Left lung (tissue), 10 donors: ENCODE measurements around the gene PAK2. TPM values are rescaled to one million over a fixed set of nuclear protein-coding genes. Genes with fewer than 3 reads are reported as not detected.
A peak's percentile ranks its signal among the peaks of the same experiment; 100 is the strongest.

ENCODE experiments used
- ATAC-seq: fragments of 200-7000 bp; cut with Tn5 transposase; one replicate; pipeline ENCODE4 v1.9.1; 2020; ENCODE audit warnings: moderate library complexity
- DNase-seq, 4 donors: peaks; one replicate each; pipeline ENCODE4 v3.0.0-alpha.2; 2013 to 2020
- H3K27ac ChIP-seq, 2 donors: fragments of 200-600 bp; sonication (generic) in 1 of 2; one replicate each; pipeline versions ENCODE4 v1.5.0 to v1.8.0; 2020 to 2021
- H3K27me3 ChIP-seq, 2 donors: fragments of 200-600 bp; sonication (generic) in 1 of 2; one replicate each; pipeline versions ENCODE4 v1.5.0 to v1.8.0; 2020 to 2021
- H3K36me3 ChIP-seq, 2 donors: fragments of 200-600 bp; sonication (generic) in 1 of 2; one replicate each; pipeline versions ENCODE4 v1.5.0 to v1.8.0; 2020 to 2021
- H3K4me1 ChIP-seq, 2 donors: fragments of 200-600 bp; one replicate each; pipeline ENCODE4 v1.8.0; 2021
- H3K4me3 ChIP-seq, 2 donors: fragments of 200-600 bp; sonication (generic) in 1 of 2; one replicate each; pipeline versions ENCODE4 v1.5.0 to v1.8.0; 2020 to 2021; ENCODE audit warnings: mild to moderate bottlenecking in 1 of 2
- H3K9me3 ChIP-seq, 2 donors: fragments of 200-600 bp; sonication (generic) in 1 of 2; one replicate each; pipeline versions ENCODE4 v1.5.0 to v1.8.0; 2020 to 2021
- CTCF ChIP-seq, 2 donors: fragments of 200-600 bp; sonication (generic) in 1 of 2; IDR thresholded peaks; one replicate each; pipeline versions ENCODE4 v1.5.0 to v1.8.0; 2021; ENCODE audit warnings: antibody characterized with exemption in 2 of 2
- intact Hi-C, 2 donors: fragments of 100-400 bp; cut with DNase I; formaldehyde crosslinking; loops; one replicate each; pipeline versions ENCODE4 v1.11.2 to v1.14.2; 2022
- polyA plus RNA-seq, 6 donors: library from polyadenylated mRNA; unstranded; fragments of 120-200 nt; gene quantifications; one replicate each; pipeline ENCODE4 v1.2.1, GENCODE V29; 2013; ENCODE audit not compliant: insufficient read length in 6 of 6
- total RNA-seq, 2 donors: library from RNA; stranded (reverse); fragmentation: NEBNext Ultra II Directional; extraction: Animal tissue kit (Norgen Biotek cat#: 25700); gene quantifications; one replicate each; pipeline ENCODE4 v1.2.1, GENCODE V29; 2021
- donor health status: DM: no; HTN: yes; CAD: no.
- donor health status: DM: no; HTN: no; CAD: no.

Gene PAK2
- total and polyA plus RNA-seq, 8 donors = 62.8 to 87.1 (median 76.9) TPM

GRCh38 chr3:196706327-196706726 is 33.3 kb upstream of the PAK2 start:
- no peak for TF ChIP-seq CTCF (IDR thresholded peaks at IDR 0.05)
- Histone ChIP-seq H3K4me3 (no peak overlapping the region), H3K9me3 (no peaks in the 10 kb centered on the region), H3K27me3 (no peaks in the 10 kb centered on the region), H3K4me1 (peaks cover 0 to 24% of the 10 kb centered on the region in 2 donors), H3K27ac (peak overlapping the region in 1 of 2 donors; percentile 34), H3K36me3 (no peaks in the 10 kb centered on the region)
- ATAC-seq (no peak), DNase-seq (no peak)
- intact Hi-C loops = no loop called here

GRCh38 chr3:196706731-196707130 is 32.9 kb upstream of the PAK2 start:
- H3K9me3 ChIP-seq = no peaks in the 10 kb centered on the region
- peak overlapping the region in 1 of 2 donors; percentile 34 for H3K27ac ChIP-seq
- no peak overlapping the region for H3K4me3 ChIP-seq
- H3K27me3 ChIP-seq = no peaks in the 10 kb centered on the region
- no peak for TF ChIP-seq CTCF (IDR thresholded peaks at IDR 0.05)
- H3K36me3 ChIP-seq = no peaks in the 10 kb centered on the region
- ATAC-seq (no peak), DNase-seq (no peak)
- H3K4me1 ChIP-seq = peaks cover 0 to 27% of the 10 kb centered on the region in 2 donors
- intact Hi-C loops = no loop called here

GRCh38 chr3:196707566-196707965 is 32.1 kb upstream of the PAK2 start:
- no peak overlapping the region for H3K27ac ChIP-seq
- H3K9me3 ChIP-seq = no peaks in the 10 kb centered on the region
- no peak overlapping the region for H3K4me3 ChIP-seq
- no peak for TF ChIP-seq CTCF (IDR thresholded peaks at IDR 0.05)
- intact Hi-C loops = no loop called here
- ATAC-seq (no peak), DNase-seq (no peak)
- H3K4me1 ChIP-seq = peaks cover 0 to 27% of the 10 kb centered on the region in 2 donors
- no peaks in the 10 kb centered on the region for H3K36me3 ChIP-seq
- H3K27me3 ChIP-seq = no peaks in the 10 kb centered on the region

GRCh38 chr3:196708467-196708866 is 31.2 kb upstream of the PAK2 start:
- intact Hi-C loops = no loop called here
- Histone ChIP-seq H3K4me1 (peaks cover 6 to 36% of the 10 kb centered on the region in 2 donors), H3K36me3 (no peaks in the 10 kb centered on the region), H3K27me3 (no peaks in the 10 kb centered on the region), H3K4me3 (no peak overlapping the region), H3K27ac (no peak overlapping the region), H3K9me3 (no peaks in the 10 kb centered on the region)
- TF ChIP-seq CTCF (IDR thresholded peaks at IDR 0.05) = no peak
- ATAC-seq (no peak), DNase-seq (no peak)

- H3K4me1 ChIP-seq = peaks cover 7 to 25% of the 10 kb centered on the region in 2 donors
- peak in 1 of 2 donors; percentile 32 for TF ChIP-seq CTCF (IDR thresholded peaks at IDR 0.05)
- intact Hi-C loops = no loop called here
- no peaks in the 10 kb centered on the region for H3K9me3 ChIP-seq
- H3K27ac ChIP-seq = peak within 1 kb of the TSS; percentile 88 to 93
- H3K4me3 ChIP-seq = peak within 1 kb of the TSS; percentile 59 to 78
- peak; percentile 98 for ATAC-seq
- no peaks in the 10 kb centered on the region for H3K36me3 ChIP-seq
- no peaks in the 10 kb centered on the region for H3K27me3 ChIP-seq
- peak; percentile 88 to 97 (median 93) for DNase-seq
Measured at GRCh38 chr3:196711838-196712513, 27.7 kb upstream of the PAK2 start, which contains the start of the genes CEP19 and PIGX. TSS of gene CEP19 (minus strand) at chr3:196712250. CDS start at chr3:196708657, 3,593 bp downstream. TSS of gene PIGX (plus strand) at chr3:196712377.
